WTC11 (cell line): ENCODE measurements around the gene CRKL. TPM values are rescaled to one million over a fixed set of nuclear protein-coding genes. Genes with fewer than 3 reads are reported as not detected.

Source experiments
- ATAC-seq: fragments of 200-7000 bp; cut with Tn5 transposase; 2 replicates; pipeline ENCODE4 v1.10.0; 2021; ENCODE audit warnings: mild to moderate bottlenecking, moderate library complexity
- CTCF ChIA-PET: fragments of 300-600 bp; sonication (Branson Sonifier 250); formaldehyde crosslinking; loops from one replicate; lab custom pipeline; 2021; ENCODE audit warnings: antibody characterized with exemption; lab: Charles Lee
- POLR2A ChIA-PET: fragments of 350-600 bp; sonication (Branson Sonifier 250); formaldehyde crosslinking; loops from one replicate; lab custom pipeline; 2021; ENCODE audit warnings: antibody characterized with exemption; lab: Charles Lee
- DNase-seq: peaks from one replicate; pipeline ENCODE4 v3.0.0; 2021; ENCODE audit warnings: low spot score
- H3K27ac Mint-ChIP-seq: 2 replicates; pipeline ENCODE4 v1.8.0; 2021; ENCODE audit warnings: mixed read lengths
- H3K27me3 Mint-ChIP-seq: 2 replicates; pipeline ENCODE4 v1.8.0; 2021; ENCODE audit warnings: low read depth, mild to moderate bottlenecking, moderate library complexity, mixed read lengths
- H3K36me3 Mint-ChIP-seq: 2 replicates; pipeline ENCODE4 v1.8.0; 2021; ENCODE audit warnings: mixed read lengths
- H3K4me1 Mint-ChIP-seq: 2 replicates; pipeline ENCODE4 v1.8.0; 2022; ENCODE audit warnings: mixed read lengths
- H3K4me3 Mint-ChIP-seq: 2 replicates; pipeline ENCODE4 v1.8.0; 2021; ENCODE audit warnings: mild to moderate bottlenecking, moderate library complexity, mixed read lengths
- H3K9me3 Mint-ChIP-seq: 2 replicates; pipeline ENCODE4 v1.8.0; 2021; ENCODE audit warnings: mixed read lengths
- ATF2 ChIP-seq: sonication (generic); formaldehyde crosslinking; IDR thresholded peaks from 2 replicates; pipeline ENCODE4 v1.8.1; 2022; ENCODE audit warnings: low read depth, missing genetic modification reagents, borderline replicate concordance
- CBFB ChIP-seq: sonication (generic); formaldehyde crosslinking; IDR thresholded peaks from 2 replicates; pipeline ENCODE4 v1.8.1; 2022; ENCODE audit warnings: mild to moderate bottlenecking, low read depth, missing genetic modification reagents
- ELF4 ChIP-seq: sonication (generic); formaldehyde crosslinking; IDR thresholded peaks from 2 replicates; pipeline ENCODE4 v1.8.1; 2022; ENCODE audit warnings: low read depth, mild to moderate bottlenecking, moderate library complexity, missing genetic modification reagents
- FOXK1 ChIP-seq: sonication (generic); formaldehyde crosslinking; IDR thresholded peaks from 2 replicates; pipeline ENCODE4 v1.8.0; 2022; ENCODE audit warnings: mild to moderate bottlenecking, moderate library complexity, missing genetic modification reagents
- FOXP1 ChIP-seq: sonication (generic); formaldehyde crosslinking; IDR thresholded peaks from 2 replicates; pipeline ENCODE4 v1.8.0; 2022; ENCODE audit warnings: missing genetic modification reagents, mild to moderate bottlenecking, moderate library complexity, borderline replicate concordance
- FOXP4 ChIP-seq: sonication (generic); formaldehyde crosslinking; IDR thresholded peaks from 2 replicates; pipeline ENCODE4 v1.8.0; 2022; ENCODE audit warnings: mild to moderate bottlenecking, missing genetic modification reagents
- GRHL2 ChIP-seq: fragments of 250-450 bp; sonication (Bioruptor Pico); IDR thresholded peaks from 2 replicates; pipeline ENCODE4 v1.8.0; 2022; ENCODE audit warnings: mild to moderate bottlenecking, moderate library complexity; ENCODE audit not compliant: insufficient replicate concordance, severe bottlenecking
- MXD4 ChIP-seq: fragments of 250-450 bp; sonication (Bioruptor Pico); IDR thresholded peaks from 2 replicates; pipeline ENCODE4 v1.8.0; 2021; ENCODE audit warnings: mild to moderate bottlenecking, moderate library complexity, borderline replicate concordance
- MYBL2 ChIP-seq: sonication (generic); formaldehyde crosslinking; IDR thresholded peaks from 2 replicates; pipeline ENCODE4 v1.8.1; 2023; ENCODE audit warnings: mild to moderate bottlenecking, moderate library complexity, missing genetic modification reagents
- NFATC4 ChIP-seq: fragments of 250-450 bp; sonication (Bioruptor Pico); IDR thresholded peaks from 2 replicates; pipeline ENCODE4 v1.9.0; 2021; ENCODE audit warnings: mild to moderate bottlenecking
- NFYB ChIP-seq: sonication (generic); formaldehyde crosslinking; conservative IDR thresholded peaks from 2 replicates; pipeline ENCODE4 v1.8.0; 2022; ENCODE audit warnings: low read depth, missing genetic modification reagents
- OVOL2 ChIP-seq: fragments of 250-450 bp; sonication (Bioruptor Pico); IDR thresholded peaks from 2 replicates; pipeline ENCODE4 v1.9.0; 2021; ENCODE audit warnings: mild to moderate bottlenecking, borderline replicate concordance
- RORB ChIP-seq: fragments of 250-450 bp; sonication (Bioruptor Pico); IDR thresholded peaks from 2 replicates; pipeline ENCODE4 v1.9.0; 2021; ENCODE audit warnings: mild to moderate bottlenecking
- TEAD1 ChIP-seq: sonication (generic); formaldehyde crosslinking; IDR thresholded peaks from 2 replicates; pipeline ENCODE4 v1.8.0; 2022; ENCODE audit warnings: mild to moderate bottlenecking, missing genetic modification reagents
- ZMAT4 ChIP-seq: fragments of 250-450 bp; sonication (Bioruptor Pico); IDR thresholded peaks from 2 replicates; pipeline ENCODE4 v1.9.0; 2021; ENCODE audit warnings: mild to moderate bottlenecking
- ZNF121 ChIP-seq: sonication (generic); formaldehyde crosslinking; IDR thresholded peaks from 2 replicates; pipeline ENCODE4 v1.8.0; 2023; ENCODE audit warnings: missing genetic modification reagents
- ZNF219 ChIP-seq: sonication (generic); formaldehyde crosslinking; IDR thresholded peaks from 2 replicates; pipeline ENCODE4 v1.8.0; 2023; ENCODE audit warnings: missing genetic modification reagents, mild to moderate bottlenecking, borderline replicate concordance
- ZNF317 ChIP-seq: sonication (generic); formaldehyde crosslinking; IDR thresholded peaks from 2 replicates; pipeline ENCODE4 v1.8.1; 2023; ENCODE audit warnings: low read depth, mild to moderate bottlenecking, moderate library complexity, missing genetic modification reagents, borderline replicate concordance
- total RNA-seq: library from RNA; stranded (reverse); gene quantifications from 3 replicates; pipeline ENCODE4 v1.2.3, GENCODE V29; 2021
- TF ChIP-seq, protein P1 (sequence below): sonication (generic); formaldehyde crosslinking; IDR thresholded peaks from 2 replicates; pipeline ENCODE4 v1.8.0; 2022; ENCODE audit warnings: missing genetic modification reagents
- TF ChIP-seq, protein P2 (sequence below): fragments of 250-450 bp; sonication (Bioruptor Pico); IDR thresholded peaks from 2 replicates; pipeline ENCODE4 v2.1.2; 2022; ENCODE audit warnings: mild to moderate bottlenecking, moderate library complexity
- TF ChIP-seq, protein P3 (sequence below): sonication (generic); formaldehyde crosslinking; IDR thresholded peaks from 2 replicates; pipeline ENCODE4 v1.8.1; 2022; ENCODE audit warnings: low read depth, mild to moderate bottlenecking, moderate library complexity, missing genetic modification reagents, borderline replicate concordance

Gene CRKL
- total RNA-seq, 1 experiment from 2014 or later = 114 TPM

GRCh38 chr22:20973634-20974286, 56.6 kb downstream of the CRKL start:
- ATAC-seq = no peak
- H3K4me3 Mint-ChIP-seq = no peak overlapping the region
- 0 out of 2 replicates have a peak, but pooled peaks cover 3% of the 10 kb centered on the region for H3K4me1 Mint-ChIP-seq
- H3K36me3 Mint-ChIP-seq = peaks cover 8% of the 10 kb centered on the region; the same call in 1 of the 2 replicates
- CTCF ChIA-PET = interaction anchor here (0.5 to 1.7 kb wide), 5 partner anchors 9 to 64 kb away, joined by 3 to 5 read pairs (median 3); partner anchors contain the start of gene CRKL
- H3K9me3 Mint-ChIP-seq = peaks cover 8% of the 10 kb centered on the region
- no peak overlapping the region for H3K27ac Mint-ChIP-seq
- DNase-seq = no peak
- TF ChIP-seq ATF2 (CRISPR knock-in tag) (no peak), MYBL2 (no peak), FOXK1 (CRISPR knock-in tag) (no peak), ZNF121 (CRISPR knock-in tag) (no peak), RORB (CRISPR knock-in tag) (no peak), NFYB (CRISPR knock-in tag) (no peak), TEAD1 (CRISPR knock-in tag) (no peak), CBFB (CRISPR knock-in tag) (no peak), GRHL2 (CRISPR knock-in tag) (no peak)
- TF ChIP-seq, protein P1, sequence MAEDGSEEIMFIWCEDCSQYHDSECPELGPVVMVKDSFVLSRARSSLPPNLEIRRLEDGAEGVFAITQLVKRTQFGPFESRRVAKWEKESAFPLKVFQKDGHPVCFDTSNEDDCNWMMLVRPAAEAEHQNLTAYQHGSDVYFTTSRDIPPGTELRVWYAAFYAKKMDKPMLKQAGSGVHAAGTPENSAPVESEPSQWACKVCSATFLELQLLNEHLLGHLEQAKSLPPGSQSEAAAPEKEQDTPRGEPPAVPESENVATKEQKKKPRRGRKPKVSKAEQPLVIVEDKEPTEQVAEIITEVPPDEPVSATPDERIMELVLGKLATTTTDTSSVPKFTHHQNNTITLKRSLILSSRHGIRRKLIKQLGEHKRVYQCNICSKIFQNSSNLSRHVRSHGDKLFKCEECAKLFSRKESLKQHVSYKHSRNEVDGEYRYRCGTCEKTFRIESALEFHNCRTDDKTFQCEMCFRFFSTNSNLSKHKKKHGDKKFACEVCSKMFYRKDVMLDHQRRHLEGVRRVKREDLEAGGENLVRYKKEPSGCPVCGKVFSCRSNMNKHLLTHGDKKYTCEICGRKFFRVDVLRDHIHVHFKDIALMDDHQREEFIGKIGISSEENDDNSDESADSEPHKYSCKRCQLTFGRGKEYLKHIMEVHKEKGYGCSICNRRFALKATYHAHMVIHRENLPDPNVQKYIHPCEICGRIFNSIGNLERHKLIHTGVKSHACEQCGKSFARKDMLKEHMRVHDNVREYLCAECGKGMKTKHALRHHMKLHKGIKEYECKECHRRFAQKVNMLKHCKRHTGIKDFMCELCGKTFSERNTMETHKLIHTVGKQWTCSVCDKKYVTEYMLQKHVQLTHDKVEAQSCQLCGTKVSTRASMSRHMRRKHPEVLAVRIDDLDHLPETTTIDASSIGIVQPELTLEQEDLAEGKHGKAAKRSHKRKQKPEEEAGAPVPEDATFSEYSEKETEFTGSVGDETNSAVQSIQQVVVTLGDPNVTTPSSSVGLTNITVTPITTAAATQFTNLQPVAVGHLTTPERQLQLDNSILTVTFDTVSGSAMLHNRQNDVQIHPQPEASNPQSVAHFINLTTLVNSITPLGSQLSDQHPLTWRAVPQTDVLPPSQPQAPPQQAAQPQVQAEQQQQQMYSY = no peak
- TF ChIP-seq, protein P2, sequence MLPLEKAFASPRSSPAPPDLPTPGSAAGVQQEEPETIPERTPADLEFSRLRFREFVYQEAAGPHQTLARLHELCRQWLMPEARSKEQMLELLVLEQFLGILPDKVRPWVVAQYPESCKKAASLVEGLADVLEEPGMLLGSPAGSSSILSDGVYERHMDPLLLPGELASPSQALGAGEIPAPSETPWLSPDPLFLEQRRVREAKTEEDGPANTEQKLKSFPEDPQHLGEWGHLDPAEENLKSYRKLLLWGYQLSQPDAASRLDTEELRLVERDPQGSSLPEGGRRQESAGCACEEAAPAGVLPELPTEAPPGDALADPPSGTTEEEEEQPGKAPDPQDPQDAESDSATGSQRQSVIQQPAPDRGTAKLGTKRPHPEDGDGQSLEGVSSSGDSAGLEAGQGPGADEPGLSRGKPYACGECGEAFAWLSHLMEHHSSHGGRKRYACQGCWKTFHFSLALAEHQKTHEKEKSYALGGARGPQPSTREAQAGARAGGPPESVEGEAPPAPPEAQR (CRISPR knock-in tag) = no peak
- TF ChIP-seq, all 79 proteins: peak for 0
- peaks cover 37% of the 10 kb centered on the region for H3K27me3 Mint-ChIP-seq
- POLR2A ChIA-PET = interaction anchor here (1.5 kb wide), 1 partner anchor 16 kb away, joined by 3 read pairs; no protein-coding TSS in a partner anchor

- H3K4me1 Mint-ChIP-seq = peaks cover 6% of the 10 kb centered on the region
- peaks cover 12% of the 10 kb centered on the region for H3K9me3 Mint-ChIP-seq
- H3K27ac Mint-ChIP-seq = no peak overlapping the region
- H3K36me3 Mint-ChIP-seq = peaks cover 10% of the 10 kb centered on the region; the same call in 1 of the 2 replicates
- H3K27me3 Mint-ChIP-seq = peaks cover 36% of the 10 kb centered on the region
- H3K4me3 Mint-ChIP-seq = no peak overlapping the region
- CTCF ChIA-PET = interaction anchor here (1.1 to 1.5 kb wide), 3 partner anchors 10 to 18 kb away, joined by 3 read pairs; no protein-coding TSS in a partner anchor
- DNase-seq = no peak
- ATAC-seq = no peak
- POLR2A ChIA-PET = interaction anchor here (1.5 kb wide), 1 partner anchor 17 kb away, joined by 3 read pairs; no protein-coding TSS in a partner anchor
- no peak for TF ChIP-seq OVOL2 (CRISPR knock-in tag)
- TF ChIP-seq FOXP4 (CRISPR knock-in tag) = no peak
- TF ChIP-seq ELF4 (CRISPR knock-in tag) = no peak
- TF ChIP-seq ZMAT4 (CRISPR knock-in tag) = no peak
- no peak for TF ChIP-seq ZNF317 (CRISPR knock-in tag)
- no peak for TF ChIP-seq RORB (CRISPR knock-in tag)
- no peak for TF ChIP-seq MXD4 (CRISPR knock-in tag)
- no peak for TF ChIP-seq TEAD1 (CRISPR knock-in tag)
- TF ChIP-seq, protein P3, sequence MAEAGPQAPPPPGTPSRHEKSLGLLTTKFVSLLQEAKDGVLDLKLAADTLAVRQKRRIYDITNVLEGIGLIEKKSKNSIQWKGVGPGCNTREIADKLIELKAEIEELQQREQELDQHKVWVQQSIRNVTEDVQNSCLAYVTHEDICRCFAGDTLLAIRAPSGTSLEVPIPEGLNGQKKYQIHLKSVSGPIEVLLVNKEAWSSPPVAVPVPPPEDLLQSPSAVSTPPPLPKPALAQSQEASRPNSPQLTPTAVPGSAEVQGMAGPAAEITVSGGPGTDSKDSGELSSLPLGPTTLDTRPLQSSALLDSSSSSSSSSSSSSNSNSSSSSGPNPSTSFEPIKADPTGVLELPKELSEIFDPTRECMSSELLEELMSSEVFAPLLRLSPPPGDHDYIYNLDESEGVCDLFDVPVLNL (CRISPR knock-in tag) = no peak
- no peak for TF ChIP-seq FOXP1 (CRISPR knock-in tag)
- TF ChIP-seq ZNF219 (CRISPR knock-in tag) = no peak
- no peak for TF ChIP-seq NFATC4
These were observed 57.2 kb downstream of the CRKL start for GRCh38 chr22:20974336-20974955.
